HG03378 (cell line): ENCODE results near the gene TMEM131.

ENCODE experiments used
- ATAC-seq: cut with Tn5 transposase; IDR thresholded peaks from one replicate; pipeline ENCODE4 v1.9.1; 2021; ENCODE audit warnings: mild to moderate bottlenecking, moderate library complexity; ENCODE audit not compliant: unreplicated experiment

TMEM131 gene

DNA sequence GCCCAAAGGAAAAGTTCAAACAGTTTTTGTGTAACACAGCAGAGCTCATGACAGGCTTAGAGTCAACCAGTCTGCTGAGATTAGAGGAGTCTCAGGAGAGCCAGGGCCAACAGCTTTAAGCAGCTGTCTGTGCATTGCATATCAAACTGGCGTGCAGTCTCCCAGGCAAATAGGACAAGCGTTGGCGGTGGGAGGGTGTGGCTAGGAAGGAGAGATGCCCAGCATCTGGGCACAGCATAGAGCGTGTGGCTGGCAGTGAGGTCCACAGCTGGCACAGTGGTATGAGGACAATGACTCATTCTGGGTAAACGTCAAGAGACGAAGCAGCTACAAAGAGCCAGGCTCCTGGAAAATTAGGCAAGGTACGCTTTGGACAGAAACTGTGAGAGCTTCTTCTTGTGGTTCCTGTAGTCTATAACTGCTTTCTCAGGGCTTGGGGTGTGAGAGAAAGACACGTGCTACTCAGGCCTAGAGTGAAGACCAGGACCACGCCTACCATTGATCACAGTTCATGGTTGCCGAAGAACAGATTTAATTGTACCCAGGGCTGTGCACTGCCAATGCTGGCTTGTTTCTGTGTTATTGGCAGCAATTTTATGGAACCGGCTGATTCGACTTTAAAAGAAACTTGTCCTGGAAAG lies 267.5 kb downstream of the TMEM131 start:
- no peak for ATAC-seq

DNA sequence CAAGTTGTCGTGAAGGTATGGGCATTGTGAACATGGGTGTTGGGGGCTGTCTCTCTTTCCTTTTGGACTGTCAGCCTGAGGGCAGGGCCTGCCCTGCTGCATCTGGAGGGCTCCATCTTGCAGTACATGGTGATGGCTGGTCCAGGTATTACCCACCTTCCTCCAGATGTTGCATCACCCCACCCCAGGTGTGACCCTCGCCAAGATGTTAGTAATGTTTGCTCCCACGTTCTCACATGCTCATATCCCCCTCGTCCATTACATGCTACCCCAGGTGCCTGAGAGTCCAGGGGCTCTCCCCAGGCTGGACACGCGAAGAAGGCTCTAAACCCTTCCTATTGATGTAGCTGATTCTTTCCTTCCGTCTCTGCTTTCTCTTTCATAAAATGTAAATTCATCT lies 268.5 kb downstream of the TMEM131 start:
- no peak for ATAC-seq

DNA sequence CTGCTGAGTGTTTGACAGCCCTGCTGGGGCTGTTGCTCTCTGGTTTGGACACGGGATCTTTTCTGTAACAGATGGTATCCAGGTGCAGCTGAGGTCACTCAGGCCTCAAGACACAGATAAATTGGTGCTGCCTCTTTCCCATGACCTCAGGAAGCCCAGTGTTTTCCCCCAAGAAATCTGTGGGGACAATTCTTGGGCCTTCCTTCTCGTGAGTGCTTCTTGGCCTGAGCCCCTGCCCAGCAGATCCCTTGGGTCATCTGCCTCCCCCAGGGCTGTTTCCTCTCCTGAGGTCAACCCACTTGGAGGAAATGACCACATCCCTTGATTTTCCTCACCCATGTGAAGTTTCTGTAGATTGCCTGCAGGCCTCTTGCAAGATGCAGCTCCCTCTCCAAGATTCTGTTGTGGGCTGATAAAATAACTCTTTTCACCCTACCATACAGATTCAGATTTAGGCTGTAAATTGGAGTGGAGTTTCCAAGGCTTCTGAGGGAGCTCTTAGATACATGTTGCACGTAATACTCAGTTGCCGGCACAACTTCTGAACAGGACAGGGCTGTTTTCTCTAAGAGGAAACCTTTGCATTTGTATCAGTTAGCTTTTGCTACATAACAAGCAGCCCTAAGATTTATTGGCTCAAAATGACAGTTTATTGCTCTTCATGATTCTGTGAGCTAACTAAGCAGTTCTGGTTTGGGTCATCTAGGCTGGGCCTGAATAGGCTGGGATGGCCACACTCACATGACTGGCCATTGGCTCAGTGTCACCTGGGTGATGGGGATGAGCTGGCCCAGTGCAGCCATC lies 269.3 kb downstream of the TMEM131 start:
- ATAC-seq: no peak

DNA sequence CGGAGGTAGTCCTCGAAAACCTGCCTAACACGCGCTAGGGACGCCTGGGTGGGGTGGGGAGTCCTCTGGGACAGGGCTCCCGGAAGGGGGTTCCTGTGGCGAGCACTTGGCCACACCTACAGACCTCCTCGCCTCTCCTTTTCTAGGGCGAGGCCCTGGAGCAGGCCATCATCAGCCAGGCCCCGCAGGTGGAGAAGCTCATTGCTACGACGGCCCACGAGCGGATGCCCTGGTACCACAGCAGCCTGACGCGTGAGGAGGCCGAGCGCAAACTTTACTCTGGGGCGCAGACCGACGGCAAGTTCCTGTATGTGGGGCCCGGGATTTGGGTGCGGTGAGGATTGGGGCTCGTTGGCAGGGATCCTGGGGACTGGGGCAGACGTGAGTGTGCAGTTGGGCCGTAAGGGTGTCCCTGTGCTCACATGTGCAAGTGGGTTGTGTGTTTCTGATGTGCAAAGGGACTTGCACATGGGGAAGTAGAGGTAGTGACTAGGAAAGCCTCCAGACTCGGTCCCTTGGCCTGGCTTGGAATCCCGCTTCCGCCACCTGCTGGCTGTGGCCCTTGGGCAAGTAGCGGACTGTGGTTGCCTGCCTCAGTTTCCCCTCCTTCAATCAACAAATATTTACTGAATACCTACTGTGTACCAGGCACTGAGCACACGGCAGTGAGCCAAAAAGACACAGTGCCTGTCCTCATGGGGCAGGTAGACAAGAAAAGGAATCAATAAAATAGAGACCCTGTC lies 270.6 kb downstream of the TMEM131 start:
- no peak for ATAC-seq

DNA sequence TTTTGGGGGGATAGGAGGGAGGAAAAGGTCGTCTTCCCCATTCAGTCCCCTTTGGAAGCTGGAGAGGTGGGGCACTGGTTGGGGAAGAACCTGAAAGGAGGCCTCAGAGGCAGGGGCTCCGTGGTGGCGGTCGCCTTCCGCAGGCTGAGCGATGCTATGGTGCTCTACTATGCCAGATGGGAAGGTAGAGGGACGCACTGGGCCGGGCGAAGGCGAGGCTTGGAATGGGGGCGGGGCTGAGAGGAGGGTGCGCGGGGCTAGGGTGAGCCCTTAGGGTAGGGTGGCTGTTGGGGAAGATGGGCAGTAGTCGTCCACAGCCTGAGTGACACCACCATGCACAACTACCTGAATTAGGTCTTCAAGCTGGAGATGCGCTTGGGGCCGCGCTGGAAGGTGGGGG lies 271.2 kb downstream of the TMEM131 start:
- no peak for ATAC-seq

- ATAC-seq: no peak
Measured at GRCh38 chr2:97724073-97724410, 271.7 kb downstream of the TMEM131 start.

DNA sequence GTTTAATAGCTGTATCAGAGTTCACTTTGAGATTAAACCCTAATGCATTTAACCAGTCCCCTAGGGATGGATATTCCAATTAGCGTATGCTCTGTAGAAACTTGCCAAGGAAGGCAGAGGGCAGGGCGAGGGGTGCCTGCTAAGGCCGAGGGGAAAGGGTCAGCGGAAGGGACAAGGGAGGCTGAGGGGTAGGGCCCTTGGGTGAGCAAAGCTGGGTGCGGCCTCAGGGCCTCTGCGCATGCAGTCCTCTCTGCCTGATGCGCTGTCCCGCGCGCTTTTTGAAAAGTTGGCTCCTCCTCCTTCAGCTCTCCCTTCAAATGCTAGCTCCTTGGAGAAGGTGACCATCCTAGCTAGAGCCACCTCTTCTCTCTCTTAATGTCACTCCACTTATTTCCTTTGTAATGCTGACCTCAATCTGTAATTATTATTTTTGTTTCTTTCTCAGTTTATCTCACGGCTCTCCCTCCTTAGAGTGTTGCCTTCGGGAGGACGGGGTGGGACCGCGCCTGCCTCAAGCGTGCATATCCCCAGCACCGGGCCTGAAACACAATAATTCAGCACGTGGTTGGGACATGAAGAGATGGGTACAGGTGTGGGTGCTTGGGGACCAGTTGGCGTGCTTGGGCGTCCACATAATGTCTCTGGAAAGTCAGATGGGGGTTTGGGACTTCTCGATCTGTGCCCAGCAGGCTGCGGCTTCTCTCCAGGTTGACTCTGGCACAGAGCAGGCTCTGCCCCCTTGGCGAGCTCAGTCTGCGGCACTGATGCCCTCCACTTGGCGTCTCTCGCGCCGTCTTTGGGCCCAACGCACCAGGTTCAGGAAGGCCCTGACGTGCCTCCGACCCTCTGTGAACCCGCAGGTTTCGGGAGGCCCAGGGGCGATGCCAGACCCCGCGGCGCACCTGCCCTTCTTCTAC lies 272.3 kb downstream of the TMEM131 start:
- ATAC-seq: no peak

DNA sequence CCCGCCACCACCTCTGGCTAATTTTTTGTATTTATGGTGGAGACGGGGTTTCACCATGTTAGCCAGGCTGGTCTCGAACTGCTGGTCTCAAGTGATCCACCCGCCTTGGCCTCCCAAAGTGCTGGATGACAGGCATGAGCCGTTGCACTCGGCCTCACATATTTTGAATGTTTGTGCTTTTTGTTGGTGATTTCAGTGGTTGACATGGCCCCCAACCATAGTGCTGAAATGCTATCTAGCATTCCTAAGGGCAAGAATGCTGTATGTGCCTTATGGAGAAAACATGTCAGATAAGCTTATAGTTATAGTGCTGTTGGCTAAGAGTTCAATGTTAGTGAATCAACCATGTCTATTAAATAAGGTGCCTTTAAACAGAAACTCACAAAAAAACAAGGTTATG lies 273.5 kb downstream of the TMEM131 start:
- ATAC-seq: no peak

- ATAC-seq: no peak
Measured at GRCh38 chr2:97720746-97721145, 275.0 kb downstream of the TMEM131 start.

DNA sequence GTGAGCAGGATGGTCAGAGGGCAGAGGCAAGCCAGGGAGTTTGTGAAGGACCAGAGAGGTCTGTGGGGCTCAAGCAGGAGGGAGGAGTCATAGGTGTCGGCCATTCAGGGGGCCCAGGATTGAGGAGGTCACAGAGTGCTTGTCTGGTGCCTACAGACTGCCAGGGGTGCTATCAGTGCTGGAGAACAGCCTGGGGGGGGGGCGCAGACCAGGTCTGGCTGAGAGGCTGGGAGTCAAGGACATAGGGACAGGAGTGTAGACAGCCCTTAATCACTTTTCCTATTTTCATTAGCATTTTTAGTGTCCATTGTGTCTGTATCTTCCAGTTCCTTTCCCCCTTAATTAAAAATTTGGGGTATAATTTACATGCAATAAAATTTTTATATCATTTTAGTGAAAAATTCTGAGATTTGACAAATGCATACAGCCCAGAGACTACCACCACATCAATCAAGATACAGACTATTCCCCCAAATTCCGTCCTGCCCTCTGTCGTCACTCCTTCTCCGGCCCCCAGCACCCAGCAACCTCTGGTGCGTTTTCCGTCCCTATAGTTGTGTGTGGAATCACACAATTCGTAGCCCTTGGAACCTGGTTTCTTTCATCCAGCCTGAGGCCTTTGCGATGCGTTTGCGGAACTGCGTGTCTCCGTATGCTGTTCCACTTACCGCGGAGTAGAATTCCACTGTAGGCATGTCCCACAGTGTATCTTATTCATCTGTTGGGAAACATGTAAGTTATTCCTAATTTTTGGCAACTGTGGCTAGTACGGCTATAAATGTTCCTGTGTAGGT lies 276.2 kb downstream of the TMEM131 start:
- no peak for ATAC-seq

- peak; percentile 14 for ATAC-seq
Measured at GRCh38 chr2:97718942-97719341, 276.8 kb downstream of the TMEM131 start.

DNA sequence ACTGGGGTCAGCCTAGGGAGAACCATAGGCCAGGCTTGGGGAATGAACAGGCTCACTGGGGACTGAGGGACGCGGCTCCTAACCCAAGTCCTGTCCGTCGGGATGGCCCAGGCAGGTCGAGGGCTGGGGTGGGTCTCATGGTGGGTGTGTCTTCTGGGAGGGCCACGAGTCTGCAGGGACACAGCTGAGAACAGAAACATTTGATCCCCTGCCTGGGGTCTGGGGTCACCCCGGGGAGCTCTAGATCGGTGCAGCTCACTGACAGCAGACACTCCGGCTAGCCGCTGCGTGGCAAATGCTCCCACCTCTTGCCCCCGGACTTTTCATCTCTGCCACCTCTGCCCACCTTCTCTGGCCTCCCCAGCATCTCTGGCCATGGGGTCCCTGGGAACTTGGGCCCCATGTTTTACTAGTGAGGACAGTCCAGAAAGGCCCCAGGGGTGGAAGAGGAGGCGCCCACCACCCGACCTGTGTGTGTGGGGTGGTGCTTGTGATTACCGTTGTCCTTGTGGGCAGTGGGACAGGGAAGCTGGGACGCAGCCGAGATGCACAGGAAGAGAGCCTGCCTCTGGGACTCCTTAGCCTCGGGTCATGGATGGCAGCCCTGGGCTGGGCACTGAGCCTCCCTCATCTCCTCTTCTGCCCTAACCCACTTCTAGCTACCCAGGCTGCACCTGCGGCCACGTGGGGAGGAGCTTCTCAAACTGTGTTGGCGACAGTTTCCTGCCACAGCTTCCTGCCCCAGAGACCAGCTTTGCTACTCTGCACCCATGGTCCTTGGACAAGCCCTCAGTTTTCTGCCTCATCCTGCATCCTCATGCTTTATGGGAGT lies 277.5 kb downstream of the TMEM131 start:
- peak; percentile 71 for ATAC-seq

DNA sequence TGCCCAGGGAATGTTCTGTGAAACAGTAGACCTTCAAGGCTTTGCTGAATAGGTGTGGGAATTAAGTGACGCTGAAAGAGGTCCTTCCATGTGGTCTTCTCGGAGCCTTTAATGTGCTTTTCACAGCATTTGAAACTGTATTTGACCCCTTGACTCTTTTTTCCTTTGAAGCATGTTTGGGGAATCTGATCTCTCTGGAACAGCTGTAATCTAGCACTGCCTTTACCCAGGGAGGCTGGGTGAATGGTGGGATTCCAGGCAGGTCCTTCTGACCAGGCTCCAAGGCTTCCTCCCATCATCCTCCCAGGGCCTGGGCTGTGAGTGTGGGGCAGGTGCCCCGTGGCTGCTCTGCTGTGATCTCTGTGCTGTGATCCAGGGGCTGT lies 278.1 kb downstream of the TMEM131 start:
- no peak for ATAC-seq

- ATAC-seq: no peak
Measured at GRCh38 chr2:97716695-97717612, 278.8 kb downstream of the TMEM131 start.

- no peak for ATAC-seq
Measured at GRCh38 chr2:97715951-97716694, 279.6 kb downstream of the TMEM131 start.

GRCh38 chr2:97714950-97715652 lies 280.6 kb downstream of the TMEM131 start:
- ATAC-seq: no peak
